ENCODE data around the gene MYO7B. TPM values are rescaled to one million over a fixed set of nuclear protein-coding genes. Genes with fewer than 3 reads are reported as not detected.

The MYO7B gene
- polyA plus RNA-seq, 10 donors = 0.36 to 2.3 (median 1.0) TPM

- DNase-seq = no peak
These were observed 72.9 kb downstream of the MYO7B start for GRCh38 chr2:127608061-127609030.

- no peak for DNase-seq
These were observed 73.7 kb downstream of the MYO7B start for GRCh38 chr2:127609031-127609751.

GRCh38 chr2:127609818-127610217 is 74.3 kb downstream of the MYO7B start:
- no peak for DNase-seq

GRCh38 chr2:127610561-127610960 is 75.1 kb downstream of the MYO7B start:
- no peak for DNase-seq

- DNase-seq = no peak
These were observed 75.8 kb downstream of the MYO7B start for GRCh38 chr2:127611076-127611925.

- no peak for DNase-seq
These were observed 76.8 kb downstream of the MYO7B start for GRCh38 chr2:127612111-127612822.

- DNase-seq = no peak
These were observed 78.8 kb downstream of the MYO7B start for GRCh38 chr2:127614246-127614645.

GRCh38 chr2:127614731-127615130 is 79.2 kb downstream of the MYO7B start:
- DNase-seq = no peak

GRCh38 chr2:127615511-127616166 is 80.2 kb downstream of the MYO7B start:
- DNase-seq = no peak

- DNase-seq = no peak
These were observed 83.2 kb downstream of the MYO7B start for GRCh38 chr2:127618551-127619202.

GRCh38 chr2:127619203-127619590 is 83.7 kb downstream of the MYO7B start:
- DNase-seq = no peak

- no peak for DNase-seq
These were observed 84.6 kb downstream of the MYO7B start for GRCh38 chr2:127619877-127620705.

GRCh38 chr2:127620866-127621265 is 85.4 kb downstream of the MYO7B start:
- DNase-seq = no peak

- DNase-seq = no peak
These were observed 86.5 kb downstream of the MYO7B start for GRCh38 chr2:127621981-127622431.

- no peak for DNase-seq
These were observed 87.3 kb downstream of the MYO7B start for GRCh38 chr2:127622561-127623387.

GRCh38 chr2:127623388-127624319 is 88.2 kb downstream of the MYO7B start:
- DNase-seq = no peak

- DNase-seq = no peak
These were observed 88.9 kb downstream of the MYO7B start for GRCh38 chr2:127624320-127624755.

Data from muscle of back (tissue), 11 donors.